HEK293 (cell line): Measurements from ENCODE around the gene GRIP1.
"Not testable (repeated sequence)": the region's sequence is repeated elsewhere in the genome, so short reads cannot be mapped to it uniquely, and the experiment has no call there.

ENCODE experiments used
- CTCF ChIA-PET: fragments of 350-600 bp; formaldehyde crosslinking; extraction: SDS; loops from one replicate; lab custom pipeline; 2021; ENCODE audit warnings: antibody characterized with exemption; lab: Yijun Ruan, JAX
- POLR2A ChIA-PET: fragments of 300-600 bp; formaldehyde crosslinking; extraction: SDS; loops from one replicate; lab custom pipeline; 2020; ENCODE audit warnings: antibody characterized with exemption, inconsistent platforms; lab: Yijun Ruan, JAX
- H3K27ac ChIP-seq: fragments of 200-500 bp; sonication (Bioruptor generic); 2 replicates; pipeline ENCODE4 v1.5.1; 2014; ENCODE audit warnings: low read depth, low read length, control low read depth, inconsistent platforms; ENCODE audit errors: extremely low read depth
- H3K36me3 ChIP-seq, 2 experiments: fragments of 200-500 bp in 1 of 2; sonication (Bioruptor generic) in 1 of 2; 1 replicate in 1 of 2; 2 replicates in 1 of 2; pipeline ENCODE4 v1.5.1; 2014 to 2017; ENCODE audit warnings: inconsistent platforms in 2 of 2, low read length in 2 of 2; ENCODE audit not compliant: control insufficient read depth in 2 of 2, insufficient read depth in 1 of 2
- H3K4me1 ChIP-seq: fragments of 200-500 bp; sonication (Bioruptor generic); 2 replicates; pipeline ENCODE4 v1.5.1; 2014; ENCODE audit warnings: mild to moderate bottlenecking, low read length, inconsistent platforms; ENCODE audit not compliant: control insufficient read depth, insufficient read depth
- H3K4me3 ChIP-seq: 2 replicates; pipeline ENCODE4 v1.5.1; 2011; ENCODE audit warnings: low read depth, mild to moderate bottlenecking, control low read depth, low read length, moderate library complexity
- H3K9me3 ChIP-seq: fragments of 200-500 bp; sonication (Bioruptor generic); 2 replicates; pipeline ENCODE4 v1.5.1; 2014; ENCODE audit warnings: low read depth, low read length, inconsistent platforms; ENCODE audit not compliant: control insufficient read depth, insufficient read depth
- BCL6B ChIP-seq: fragments of 450-650 bp; formaldehyde crosslinking; IDR thresholded peaks from 2 replicates; pipeline ENCODE4 v1.5.1; 2017; ENCODE audit warnings: missing biosample characterization, missing genetic modification characterization
- GLIS1 ChIP-seq: fragments of 450-650 bp; formaldehyde crosslinking; IDR thresholded peaks from 2 replicates; pipeline ENCODE4 v1.5.1; 2016; ENCODE audit warnings: missing biosample characterization, missing genetic modification characterization
- REST ChIP-seq: fragments of 450-650 bp; formaldehyde crosslinking; IDR thresholded peaks from 2 replicates; pipeline ENCODE4 v1.5.1; 2016; ENCODE audit warnings: missing biosample characterization, missing genetic modification characterization
- SP2 ChIP-seq: fragments of 450-650 bp; formaldehyde crosslinking; IDR thresholded peaks from 2 replicates; pipeline ENCODE4 v1.5.1; 2016; ENCODE audit warnings: missing biosample characterization, missing genetic modification characterization
- YY1 ChIP-seq: fragments of 450-650 bp; formaldehyde crosslinking; IDR thresholded peaks from 2 replicates; pipeline ENCODE4 v1.5.1; 2018; ENCODE audit warnings: missing biosample characterization, missing genetic modification characterization
- ZFP41 ChIP-seq: fragments of 450-650 bp; formaldehyde crosslinking; IDR thresholded peaks from 2 replicates; pipeline ENCODE4 v1.5.1; 2016; ENCODE audit warnings: missing biosample characterization, missing genetic modification characterization, borderline replicate concordance
- ZNF133 ChIP-seq: fragments of 450-650 bp; formaldehyde crosslinking; IDR thresholded peaks from 2 replicates; pipeline ENCODE4 v1.5.1; 2016; ENCODE audit warnings: missing biosample characterization, missing genetic modification characterization
- ZNF221 ChIP-seq: fragments of 450-650 bp; formaldehyde crosslinking; IDR thresholded peaks from 2 replicates; pipeline ENCODE4 v1.5.1; 2017; ENCODE audit warnings: missing biosample characterization, missing genetic modification characterization, borderline replicate concordance
- ZNF248 ChIP-seq: fragments of 450-650 bp; formaldehyde crosslinking; IDR thresholded peaks from 2 replicates; pipeline ENCODE4 v1.5.1; 2017; ENCODE audit warnings: missing biosample characterization, missing genetic modification characterization
- ZNF366 ChIP-seq: fragments of 450-650 bp; formaldehyde crosslinking; conservative IDR thresholded peaks from 2 replicates; pipeline ENCODE4 v1.5.1; 2016; ENCODE audit warnings: missing biosample characterization, missing genetic modification characterization
- ZNF558 ChIP-seq: fragments of 450-650 bp; formaldehyde crosslinking; IDR thresholded peaks from 2 replicates; pipeline ENCODE4 v1.5.1; 2016; ENCODE audit warnings: missing biosample characterization, missing genetic modification characterization
- ZNF561 ChIP-seq: fragments of 450-650 bp; IDR thresholded peaks from 2 replicates; pipeline ENCODE4 v1.5.1; 2018; ENCODE audit warnings: missing biosample characterization, missing genetic modification characterization, borderline replicate concordance
- ZNF660 ChIP-seq: fragments of 450-650 bp; IDR thresholded peaks from 2 replicates; pipeline ENCODE4 v1.5.1; 2018; ENCODE audit warnings: missing biosample characterization, mild to moderate bottlenecking, missing genetic modification characterization
- ZNF677 ChIP-seq: fragments of 450-650 bp; IDR thresholded peaks from 2 replicates; pipeline ENCODE4 v1.5.0; 2018; ENCODE audit warnings: missing biosample characterization, mild to moderate bottlenecking, missing genetic modification characterization, moderate library complexity
- ZSCAN30 ChIP-seq: fragments of 450-650 bp; IDR thresholded peaks from 2 replicates; pipeline ENCODE4 v1.5.1; 2018; ENCODE audit warnings: missing biosample characterization, mild to moderate bottlenecking, missing genetic modification characterization, moderate library complexity
- ZSCAN5A ChIP-seq: fragments of 450-650 bp; formaldehyde crosslinking; IDR thresholded peaks from 2 replicates; pipeline ENCODE4 v1.5.1; 2016; ENCODE audit warnings: missing biosample characterization, missing genetic modification characterization

GRIP1 gene

GRCh38 chr12:66499000-66499399 is 179.9 kb downstream of the GRIP1 start:
- CTCF ChIA-PET = no interaction called here
- Histone ChIP-seq H3K4me1 (peaks cover 7% of the 10 kb centered on the region; the same call in 1 of the 2 replicates), H3K9me3 (no peaks in the 10 kb centered on the region), H3K4me3 (no peak overlapping the region), H3K36me3 (no peaks in the 10 kb centered on the region; a peak in 1 of 3 replicates), H3K27ac (no peak overlapping the region)
- TF ChIP-seq YY1 (tag by site-specific recombination) (no peak), ZNF660 (tag by site-specific recombination) (no peak), ZNF561 (no peak), ZFP41 (tag by site-specific recombination) (no peak), ZNF366 (tag by site-specific recombination) (no peak), SP2 (tag by site-specific recombination) (no peak), ZNF133 (tag by site-specific recombination) (no peak), REST (no peak), ZSCAN5A (no peak), ZNF221 (tag by site-specific recombination) (no peak), ZSCAN30 (tag by site-specific recombination) (no peak), BCL6B (tag by site-specific recombination) (no peak), ZNF248 (tag by site-specific recombination) (no peak), ZNF677 (tag by site-specific recombination) (no peak), GLIS1 (tag by site-specific recombination) (no peak), ZNF558 (tag by site-specific recombination) (no peak)
- POLR2A ChIA-PET = no interaction called here

- POLR2A ChIA-PET, H3K4me1 ChIP-seq, H3K9me3 ChIP-seq, H3K36me3 ChIP-seq, CTCF ChIA-PET, H3K4me3 ChIP-seq, H3K27ac ChIP-seq: not testable (repeated sequence)
These were observed 180.8 kb downstream of the GRIP1 start for GRCh38 chr12:66498059-66498458.
